Coronary artery (tissue), 2 donors: Measurements from ENCODE around the gene PRSS12.

ENCODE experiments used
- DNase-seq: peaks from one replicate; pipeline ENCODE4 v3.0.0-alpha.2; 2017; ENCODE audit warnings: low spot score
- H3K27ac ChIP-seq, 2 donors: fragments of 200-600 bp; sonication (generic); one replicate each; pipeline ENCODE4 v1.5.1; 2016 to 2019
- H3K4me3 ChIP-seq: fragments of 200-600 bp; sonication (generic); 2 replicates; pipeline ENCODE4 v1.5.1; 2016; ENCODE audit warnings: mild to moderate bottlenecking, moderate library complexity
- TF ChIP-seq, protein P1 (sequence below): fragments of 200-600 bp; sonication (generic); IDR thresholded peaks from one replicate; pipeline ENCODE4 v1.5.1; 2019; ENCODE audit warnings: antibody characterized with exemption

Gene PRSS12

DNA sequence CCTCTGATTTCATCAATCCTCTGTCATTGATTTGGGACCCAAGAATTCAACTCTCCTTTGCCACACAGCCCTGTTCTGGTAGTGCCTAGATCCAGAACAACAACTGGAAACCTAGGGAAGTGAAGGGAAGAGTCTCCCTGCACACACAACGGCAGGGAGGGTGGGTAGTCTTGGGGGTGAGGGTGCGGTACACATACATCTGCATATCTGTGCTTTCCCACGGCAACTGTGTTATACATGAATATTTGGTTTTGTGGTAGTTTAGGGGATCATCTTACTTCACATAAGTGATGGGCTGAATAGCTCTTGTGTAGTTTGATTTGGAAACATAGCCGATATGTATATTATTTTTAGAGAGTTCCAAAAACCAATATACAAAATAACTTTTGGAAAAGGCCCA is 3.3 kb upstream of the PRSS12 start:
- DNase-seq, result no peak

DNA sequence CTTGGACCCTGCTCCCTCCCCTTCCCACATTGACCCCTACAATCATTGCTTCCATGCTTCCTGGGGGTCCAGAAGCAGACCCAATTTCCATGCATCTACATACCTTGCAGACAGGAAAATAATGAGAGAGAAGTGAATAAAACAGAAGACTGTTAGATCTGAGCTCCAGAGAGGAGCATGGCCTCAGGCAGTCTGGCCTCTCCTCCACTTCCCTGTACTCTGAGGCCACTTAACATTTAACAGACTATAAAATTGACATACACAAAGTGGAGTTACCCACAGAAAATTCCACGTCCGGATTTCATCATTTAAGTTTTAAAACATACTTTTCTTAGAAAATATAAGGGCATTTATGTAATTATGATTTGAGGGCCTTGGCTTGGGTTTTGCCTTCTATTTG is 2.1 kb upstream of the PRSS12 start:
- no peak overlapping the region for H3K4me3 ChIP-seq
- no peak for DNase-seq
- TF ChIP-seq, protein P1, sequence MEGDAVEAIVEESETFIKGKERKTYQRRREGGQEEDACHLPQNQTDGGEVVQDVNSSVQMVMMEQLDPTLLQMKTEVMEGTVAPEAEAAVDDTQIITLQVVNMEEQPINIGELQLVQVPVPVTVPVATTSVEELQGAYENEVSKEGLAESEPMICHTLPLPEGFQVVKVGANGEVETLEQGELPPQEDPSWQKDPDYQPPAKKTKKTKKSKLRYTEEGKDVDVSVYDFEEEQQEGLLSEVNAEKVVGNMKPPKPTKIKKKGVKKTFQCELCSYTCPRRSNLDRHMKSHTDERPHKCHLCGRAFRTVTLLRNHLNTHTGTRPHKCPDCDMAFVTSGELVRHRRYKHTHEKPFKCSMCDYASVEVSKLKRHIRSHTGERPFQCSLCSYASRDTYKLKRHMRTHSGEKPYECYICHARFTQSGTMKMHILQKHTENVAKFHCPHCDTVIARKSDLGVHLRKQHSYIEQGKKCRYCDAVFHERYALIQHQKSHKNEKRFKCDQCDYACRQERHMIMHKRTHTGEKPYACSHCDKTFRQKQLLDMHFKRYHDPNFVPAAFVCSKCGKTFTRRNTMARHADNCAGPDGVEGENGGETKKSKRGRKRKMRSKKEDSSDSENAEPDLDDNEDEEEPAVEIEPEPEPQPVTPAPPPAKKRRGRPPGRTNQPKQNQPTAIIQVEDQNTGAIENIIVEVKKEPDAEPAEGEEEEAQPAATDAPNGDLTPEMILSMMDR, result no peak
- H3K27ac ChIP-seq, result no peak overlapping the region

More for the DNA sequence above, 3.3 kb upstream of the PRSS12 start:
- TF ChIP-seq, protein P1, result no peak
- Histone ChIP-seq H3K4me3 (no peak overlapping the region), H3K27ac (no peak overlapping the region)

DNA sequence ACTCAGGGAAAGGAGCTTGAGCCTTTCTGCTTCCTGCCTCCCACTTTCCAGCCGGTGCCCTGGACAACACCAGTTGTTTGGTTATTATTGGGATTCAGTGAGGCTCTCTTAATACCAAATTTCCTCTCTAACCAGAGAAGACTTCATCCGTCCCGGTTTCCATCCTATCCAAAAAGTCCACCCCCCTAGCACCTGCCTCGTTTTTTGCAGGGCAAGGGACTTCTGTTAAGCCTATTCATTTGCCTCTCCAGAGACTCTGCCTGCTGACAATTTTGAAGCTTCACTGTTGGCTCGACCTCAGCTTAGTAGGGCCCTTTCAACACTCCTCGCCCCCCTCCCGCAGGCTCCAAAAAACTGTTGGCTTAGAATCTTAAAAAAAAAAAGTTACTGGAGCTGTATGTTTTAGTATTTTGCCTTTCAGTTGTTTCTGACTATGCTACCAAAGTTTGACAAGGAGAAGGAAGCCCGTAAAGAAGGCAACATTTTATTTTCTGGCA is 779 bp upstream of the PRSS12 start:
- Histone ChIP-seq H3K27ac (no peak overlapping the region), H3K4me3 (peak overlapping the region; percentile 75)
- no peak for DNase-seq
- TF ChIP-seq, protein P1, result no peak

DNA sequence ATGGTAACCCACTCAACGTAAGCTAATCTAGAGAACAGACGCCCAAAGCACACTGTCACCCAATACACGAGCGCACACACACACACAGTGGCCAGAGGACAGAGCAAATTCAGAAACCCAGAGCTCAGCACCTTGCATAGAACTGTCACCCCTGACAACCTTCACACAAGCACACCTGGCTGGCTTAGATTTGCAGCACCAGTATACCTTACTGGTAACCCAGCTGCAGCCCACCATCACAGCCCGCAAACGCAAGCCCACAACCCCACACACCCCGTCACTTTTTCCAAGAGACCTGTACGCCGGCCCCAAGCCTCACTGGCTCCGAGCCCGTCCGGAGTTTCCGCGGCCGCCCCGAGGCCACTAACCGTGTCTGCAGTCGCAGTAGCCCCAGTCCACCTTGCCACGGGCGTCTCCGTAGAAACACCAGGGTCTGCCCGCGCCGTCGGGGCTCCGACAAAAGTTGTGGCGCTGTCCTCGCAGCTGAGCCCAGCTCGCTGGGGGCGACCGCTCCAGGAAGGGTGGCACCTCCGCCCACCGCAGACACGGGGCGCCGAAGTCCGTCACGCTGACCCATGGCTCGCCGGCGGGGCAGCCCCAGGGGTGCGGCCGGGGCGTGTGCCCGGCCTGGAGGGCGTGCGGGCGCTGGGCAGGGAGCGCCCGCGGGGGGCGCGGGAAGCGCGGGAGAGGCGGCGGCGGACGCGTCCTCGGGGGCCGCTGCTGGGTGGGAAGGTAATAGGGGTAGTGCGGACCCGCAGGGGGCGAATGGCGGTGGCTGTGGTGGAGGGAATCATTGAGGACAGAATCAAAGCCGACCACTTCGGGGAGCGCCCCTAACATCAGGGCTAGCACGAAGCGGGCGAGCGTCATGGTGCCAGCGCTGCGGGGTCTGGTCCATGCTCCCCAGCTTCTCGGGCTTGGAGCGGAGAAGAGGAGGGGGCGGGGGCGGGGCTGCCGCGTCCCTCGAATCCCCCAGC is 664 bp downstream of the PRSS12 start:
- peak overlapping the region; percentile 75 for H3K4me3 ChIP-seq
- no peak overlapping the region for H3K27ac ChIP-seq
- TF ChIP-seq, protein P1, result no peak
- no peak for DNase-seq

DNA sequence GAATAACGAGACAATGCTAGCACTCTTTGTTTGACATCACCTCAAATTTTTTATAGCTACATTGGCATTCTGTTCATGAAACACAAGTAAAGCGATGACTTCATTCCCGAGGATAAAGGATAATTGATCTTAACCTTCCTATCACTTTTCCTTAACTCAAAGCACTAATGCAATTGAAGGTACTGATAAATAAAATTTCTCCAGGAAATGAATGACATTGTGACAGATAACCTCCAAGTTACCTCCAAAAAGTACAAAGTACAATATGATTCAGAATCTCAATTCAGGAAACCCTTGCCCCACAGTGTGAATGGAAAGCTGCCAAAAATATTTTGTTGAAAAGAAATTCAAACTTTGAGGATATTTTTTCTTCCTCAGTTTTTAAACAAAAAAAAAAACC is 1.8 kb downstream of the PRSS12 start:
- TF ChIP-seq, protein P1, result no peak
- Histone ChIP-seq H3K4me3 (no peak overlapping the region), H3K27ac (no peak overlapping the region)
- no peak for DNase-seq

DNA sequence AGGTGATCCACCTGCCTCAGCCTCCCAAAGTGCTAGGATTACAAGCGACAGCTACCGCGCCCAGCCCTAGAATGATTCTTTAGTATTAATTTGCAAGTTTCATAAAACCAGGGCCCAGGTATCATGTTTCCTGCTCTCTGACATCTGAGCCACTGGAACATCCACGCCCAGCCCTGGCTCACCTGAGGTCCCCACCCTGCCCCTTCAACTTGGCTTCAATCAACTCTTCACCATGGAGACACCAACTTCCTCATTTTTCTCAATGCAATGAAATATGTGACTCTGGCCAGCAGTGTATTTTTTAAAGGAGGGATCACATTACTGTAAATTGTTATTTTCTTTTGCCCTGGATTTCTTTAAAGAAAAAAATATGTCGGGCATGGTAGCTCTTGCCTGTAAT is 3.9 kb downstream of the PRSS12 start:
- H3K27ac ChIP-seq, result no peak overlapping the region
- TF ChIP-seq, protein P1, result no peak
- H3K4me3 ChIP-seq, result no peak overlapping the region
- no peak for DNase-seq

DNA sequence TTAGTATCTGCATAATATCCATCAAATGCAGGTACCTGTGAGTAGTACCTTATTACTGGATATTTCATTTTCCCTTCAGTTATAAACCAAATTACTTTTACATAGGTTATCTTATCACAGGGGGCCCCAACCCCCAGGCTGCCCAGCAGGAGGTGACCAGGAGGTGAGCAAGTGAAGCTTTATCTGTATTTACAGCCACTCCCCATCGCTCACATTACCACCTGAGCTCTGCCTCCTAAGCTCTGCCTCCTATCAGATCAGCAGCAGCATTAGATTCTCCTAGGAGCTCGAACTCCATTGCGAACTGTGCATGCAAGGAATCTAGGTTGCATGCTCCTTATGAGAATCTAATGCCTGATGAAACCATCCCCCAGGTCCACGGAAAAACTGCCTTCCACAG is 6.3 kb downstream of the PRSS12 start:
- DNase-seq, result no peak
- no peak overlapping the region for H3K27ac ChIP-seq
- no peak overlapping the region for H3K4me3 ChIP-seq
- TF ChIP-seq, protein P1, result no peak
